Activated CD8-positive, alpha-beta memory T cell treated with anti-CD3 and anti-CD28 coated beads, Interleukin-2, amount 50 U/mL, for 4 hours (primary cell): ENCODE measurements around the gene FBXO34.

Experiments used
- DNase-seq: peaks from one replicate; pipeline ENCODE4 v3.0.0-alpha.2; 2020

FBXO34 gene

GRCh38 chr14:55270832-55271571, at the start of gene FBXO34:
Gene FBXO34, plus strand, starts transcription at chr14:55271421. Its CDS starts 78,970 bp downstream, at chr14:55350391.
- peak; percentile 100 for DNase-seq

GRCh38 chr14:55221968-55222367, 49.3 kb upstream of the FBXO34 start:
- no peak for DNase-seq

GRCh38 chr14:55223364-55223763, 47.9 kb upstream of the FBXO34 start:
- DNase-seq, result no peak

GRCh38 chr14:55228261-55228660, 43.0 kb upstream of the FBXO34 start:
- DNase-seq, result no peak

- no peak for DNase-seq
Measured at GRCh38 chr14:55233591-55233990, 37.6 kb upstream of the FBXO34 start.

- DNase-seq, result no peak
Measured at GRCh38 chr14:55238019-55238680, 33.1 kb upstream of the FBXO34 start.

- DNase-seq, result no peak
Measured at GRCh38 chr14:55239320-55239719, 31.9 kb upstream of the FBXO34 start.

- DNase-seq, result no peak
Measured at GRCh38 chr14:55240526-55241178, 30.6 kb upstream of the FBXO34 start.

GRCh38 chr14:55241673-55242072, 29.5 kb upstream of the FBXO34 start:
- DNase-seq, result no peak

- no peak for DNase-seq
Measured at GRCh38 chr14:55243386-55243785, 27.8 kb upstream of the FBXO34 start.

- DNase-seq, result no peak
Measured at GRCh38 chr14:55243813-55244212, 27.4 kb upstream of the FBXO34 start.

- peak; percentile 18 for DNase-seq
Measured at GRCh38 chr14:55245657-55246268, 25.5 kb upstream of the FBXO34 start.

- no peak for DNase-seq
Measured at GRCh38 chr14:55248411-55248810, 22.8 kb upstream of the FBXO34 start.

- no peak for DNase-seq
Measured at GRCh38 chr14:55249423-55249822, 21.8 kb upstream of the FBXO34 start.

- DNase-seq, result no peak
Measured at GRCh38 chr14:55253276-55253675, 17.9 kb upstream of the FBXO34 start.

- no peak for DNase-seq
Measured at GRCh38 chr14:55254581-55254980, 16.6 kb upstream of the FBXO34 start.

- DNase-seq, result no peak
Measured at GRCh38 chr14:55255979-55256378, 15.2 kb upstream of the FBXO34 start.

GRCh38 chr14:55256586-55256985, 14.6 kb upstream of the FBXO34 start:
- no peak for DNase-seq

- DNase-seq, result no peak
Measured at GRCh38 chr14:55265197-55265596, 6.0 kb upstream of the FBXO34 start.

GRCh38 chr14:55267820-55268219, 3.4 kb upstream of the FBXO34 start:
- no peak for DNase-seq

- DNase-seq, result peak; percentile 48
Measured at GRCh38 chr14:55271572-55272298, 514 bp downstream of the FBXO34 start.

- no peak for DNase-seq
Measured at GRCh38 chr14:55272387-55272786, 1.2 kb downstream of the FBXO34 start.

GRCh38 chr14:55272922-55273321, 1.7 kb downstream of the FBXO34 start:
- DNase-seq, result no peak
